DOHH2 (cell line): ENCODE results near the gene SLC45A1.

Experiments
- EZH2phosphoT487 ChIP-seq: fragments of 200-600 bp; sonication (generic); IDR thresholded peaks from 2 replicates; pipeline ENCODE4 v1.6.1; 2017; ENCODE audit warnings: borderline replicate concordance, mild to moderate bottlenecking, antibody characterized with exemption, low read length, moderate library complexity, mixed read lengths
- TF ChIP-seq, protein P1 (sequence below): fragments of 200-600 bp; sonication (generic); IDR thresholded peaks from one replicate; pipeline ENCODE4 v1.5.1; 2014; ENCODE audit warnings: antibody characterized with exemption, mild to moderate bottlenecking, low read depth, low read length; ENCODE audit not compliant: poor library complexity, severe bottlenecking

DNA sequence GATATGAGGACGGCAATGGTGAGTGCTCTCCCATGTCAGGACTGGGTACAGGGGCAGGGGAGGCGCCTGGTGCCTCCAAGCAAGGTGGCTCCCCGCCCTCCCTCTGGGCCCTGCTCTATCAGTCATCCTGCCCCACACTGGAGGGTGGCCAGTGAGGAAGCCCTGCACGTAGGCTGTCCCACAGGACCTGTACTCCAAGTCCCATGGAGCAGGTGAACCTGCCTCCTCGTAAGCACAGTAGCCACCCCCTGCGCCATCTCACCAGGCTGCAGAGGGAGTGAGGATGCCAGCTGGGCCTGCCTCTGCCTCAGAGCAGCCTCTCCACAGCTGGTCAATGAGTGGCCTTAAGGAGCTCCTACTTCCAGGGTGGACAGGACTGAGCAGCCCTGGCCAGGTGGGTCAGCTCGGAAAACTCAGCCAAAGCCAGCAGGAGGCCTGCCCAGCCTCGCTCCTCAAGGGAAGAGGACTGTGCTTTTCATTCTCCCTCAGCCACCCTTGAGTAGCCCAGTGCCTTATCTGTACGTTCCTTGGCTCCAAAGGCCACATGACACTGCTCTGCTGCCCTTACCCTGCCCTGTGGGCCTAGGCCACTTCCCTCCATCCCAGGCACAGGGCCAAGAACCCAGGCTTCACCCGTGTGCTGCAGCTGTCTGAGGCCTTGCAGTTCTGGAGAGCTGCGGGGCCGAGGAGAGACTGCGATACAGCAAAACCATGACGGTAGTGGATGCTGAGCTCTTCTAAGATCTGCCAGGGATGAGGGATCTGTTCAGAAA, 39.6 kb downstream of the SLC45A1 start:
- TF ChIP-seq, protein P1, sequence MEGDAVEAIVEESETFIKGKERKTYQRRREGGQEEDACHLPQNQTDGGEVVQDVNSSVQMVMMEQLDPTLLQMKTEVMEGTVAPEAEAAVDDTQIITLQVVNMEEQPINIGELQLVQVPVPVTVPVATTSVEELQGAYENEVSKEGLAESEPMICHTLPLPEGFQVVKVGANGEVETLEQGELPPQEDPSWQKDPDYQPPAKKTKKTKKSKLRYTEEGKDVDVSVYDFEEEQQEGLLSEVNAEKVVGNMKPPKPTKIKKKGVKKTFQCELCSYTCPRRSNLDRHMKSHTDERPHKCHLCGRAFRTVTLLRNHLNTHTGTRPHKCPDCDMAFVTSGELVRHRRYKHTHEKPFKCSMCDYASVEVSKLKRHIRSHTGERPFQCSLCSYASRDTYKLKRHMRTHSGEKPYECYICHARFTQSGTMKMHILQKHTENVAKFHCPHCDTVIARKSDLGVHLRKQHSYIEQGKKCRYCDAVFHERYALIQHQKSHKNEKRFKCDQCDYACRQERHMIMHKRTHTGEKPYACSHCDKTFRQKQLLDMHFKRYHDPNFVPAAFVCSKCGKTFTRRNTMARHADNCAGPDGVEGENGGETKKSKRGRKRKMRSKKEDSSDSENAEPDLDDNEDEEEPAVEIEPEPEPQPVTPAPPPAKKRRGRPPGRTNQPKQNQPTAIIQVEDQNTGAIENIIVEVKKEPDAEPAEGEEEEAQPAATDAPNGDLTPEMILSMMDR, result no peak
- no peak for TF ChIP-seq EZH2phosphoT487
